HG03354 (cell line): Measurements from ENCODE around the gene TBC1D2B.

Experiments used
- ATAC-seq: cut with Tn5 transposase; IDR thresholded peaks from one replicate; pipeline ENCODE4 v1.9.1; 2021; ENCODE audit warnings: mild to moderate bottlenecking; ENCODE audit not compliant: unreplicated experiment, poor library complexity, severe bottlenecking

The TBC1D2B gene

DNA sequence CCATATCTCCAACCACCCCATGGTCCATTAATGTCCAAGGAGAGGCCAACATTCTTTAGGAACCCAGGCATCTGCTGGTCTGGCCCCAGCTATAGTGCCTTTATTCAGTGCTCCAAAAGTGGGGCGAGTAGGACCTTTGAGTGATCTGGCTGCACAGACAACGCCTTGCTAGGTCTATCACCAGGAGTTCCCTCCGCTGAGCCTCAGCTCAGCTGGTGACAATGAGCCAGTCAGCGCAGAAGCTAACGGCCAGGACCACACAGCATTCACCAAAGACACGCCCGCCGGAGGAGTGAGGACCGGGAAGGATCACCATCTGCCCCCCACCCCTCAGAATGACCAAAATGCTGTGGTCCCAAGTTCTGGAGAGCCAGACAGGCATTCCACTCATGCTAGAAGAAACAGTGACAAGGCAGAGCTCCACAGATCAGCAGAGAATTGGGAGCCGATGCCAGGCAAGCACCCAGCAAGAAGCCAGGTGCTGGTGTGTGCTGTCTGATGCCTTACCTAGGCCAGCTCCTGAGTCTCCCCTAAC is 19.0 kb downstream of the TBC1D2B start:
- no peak for ATAC-seq

- no peak for ATAC-seq
Observed at GRCh38 chr15:78057803-78058202, 19.7 kb downstream of the TBC1D2B start.

DNA sequence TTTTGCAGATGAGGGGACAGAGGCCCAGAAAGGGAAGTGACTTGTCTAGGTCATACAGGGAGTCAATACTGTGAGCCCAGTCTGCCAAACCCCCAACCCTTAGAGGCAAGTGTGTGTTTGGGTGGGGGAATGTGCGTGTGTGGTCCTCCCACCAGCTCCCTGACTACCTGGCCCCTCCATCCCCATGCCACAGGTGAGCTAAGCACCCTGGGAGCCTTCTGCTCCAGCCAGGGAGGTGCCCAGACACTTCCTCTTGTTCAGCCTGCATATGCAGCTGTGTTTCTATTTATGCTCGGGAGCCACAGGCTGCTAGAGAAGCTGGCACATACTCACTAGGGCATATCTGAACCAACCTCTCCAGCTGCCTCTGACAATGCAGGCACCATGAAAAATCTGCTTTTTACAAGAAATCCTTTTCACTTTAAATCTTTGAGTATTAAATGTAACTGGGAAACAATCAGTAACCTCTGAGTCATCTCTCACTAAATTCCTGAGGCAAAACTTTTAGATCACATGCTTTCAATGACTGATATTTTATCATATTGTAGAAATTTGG is 20.7 kb downstream of the TBC1D2B start:
- ATAC-seq = peak; percentile 53

DNA sequence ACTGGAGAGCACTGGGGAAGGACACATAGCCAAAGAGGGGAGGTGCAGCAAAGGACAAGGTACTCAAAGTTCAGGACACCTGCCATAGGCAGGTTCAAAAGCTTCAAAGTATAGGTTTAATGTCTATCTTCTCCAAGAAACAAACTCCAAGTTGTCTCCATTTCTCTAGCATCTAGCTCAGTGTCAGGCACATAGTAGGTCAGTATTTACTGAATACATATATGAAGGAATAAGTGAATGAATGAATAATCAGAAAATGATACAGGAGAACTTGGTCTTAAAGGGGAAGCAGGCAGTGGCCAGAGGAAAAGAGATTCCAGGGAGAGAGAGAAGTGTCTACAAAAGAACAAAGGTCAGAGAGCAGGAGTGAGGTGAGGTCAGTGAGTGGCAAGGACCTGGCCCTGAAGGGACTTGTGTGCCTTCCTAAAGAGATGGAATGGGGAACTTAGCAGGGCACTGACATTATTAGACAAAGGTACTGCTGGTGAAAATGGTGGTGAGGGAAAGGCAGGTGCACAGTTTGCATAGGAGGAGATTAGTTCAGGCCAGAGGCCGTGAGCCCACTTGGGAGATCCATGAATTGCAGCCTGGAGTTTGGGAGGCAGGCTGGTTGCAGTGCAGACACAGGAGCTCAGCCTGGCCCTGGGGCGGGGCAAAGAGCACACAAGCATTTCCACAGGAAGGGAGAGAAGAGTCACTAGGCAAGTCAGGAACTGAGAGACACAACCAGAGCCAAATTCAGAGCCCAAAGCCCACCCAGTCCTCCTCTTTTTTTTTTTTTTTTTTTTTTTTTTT is 21.4 kb downstream of the TBC1D2B start:
- ATAC-seq = peak; percentile 28

DNA sequence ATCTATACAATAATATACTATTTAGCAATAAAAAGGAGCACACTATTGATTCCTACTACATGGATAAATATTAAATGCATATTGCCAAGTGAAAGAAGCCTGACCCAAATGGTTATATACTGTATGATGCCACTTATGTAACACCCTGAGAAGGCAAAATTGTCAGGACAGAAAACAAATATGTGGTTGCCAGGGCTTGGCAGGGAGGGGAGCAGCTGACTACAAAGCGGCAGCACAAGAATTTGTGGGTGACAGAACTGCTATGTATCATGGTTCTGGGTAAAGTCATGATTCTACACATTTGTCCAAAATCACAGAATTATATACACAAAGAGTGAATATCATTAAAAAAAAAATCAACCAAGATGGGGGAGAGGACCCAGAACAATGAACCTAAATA is 22.5 kb downstream of the TBC1D2B start:
- ATAC-seq = no peak

GRCh38 chr15:78054518-78054917 is 23.0 kb downstream of the TBC1D2B start:
- no peak for ATAC-seq

DNA sequence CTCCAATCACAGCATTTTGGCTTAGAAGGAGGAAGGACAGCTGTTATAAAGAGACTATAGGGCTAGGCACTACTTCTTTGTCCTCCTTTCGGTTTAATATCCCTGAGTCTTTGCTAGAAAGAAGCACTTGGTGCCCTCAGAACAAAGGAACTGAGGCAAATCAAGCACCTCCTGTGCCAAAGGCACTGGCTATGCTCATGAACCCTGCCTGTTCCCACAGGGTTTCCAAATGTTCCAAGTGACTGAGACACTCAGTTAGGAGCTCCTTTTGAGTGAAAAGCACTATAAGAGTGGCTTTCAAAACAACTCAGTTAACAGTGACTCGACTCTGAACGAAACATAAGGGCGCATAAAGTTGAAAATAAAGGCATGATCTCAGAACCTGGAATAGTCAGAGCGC is 25.0 kb downstream of the TBC1D2B start:
- no peak for ATAC-seq

- ATAC-seq = no peak
Observed at GRCh38 chr15:78052001-78052401, 25.5 kb downstream of the TBC1D2B start.

GRCh38 chr15:78051596-78051995 is 25.9 kb downstream of the TBC1D2B start:
- no peak for ATAC-seq

- ATAC-seq = no peak
Observed at GRCh38 chr15:78050826-78051225, 26.7 kb downstream of the TBC1D2B start.

GRCh38 chr15:78050441-78050809 is 27.1 kb downstream of the TBC1D2B start:
- ATAC-seq = peak; percentile 39

DNA sequence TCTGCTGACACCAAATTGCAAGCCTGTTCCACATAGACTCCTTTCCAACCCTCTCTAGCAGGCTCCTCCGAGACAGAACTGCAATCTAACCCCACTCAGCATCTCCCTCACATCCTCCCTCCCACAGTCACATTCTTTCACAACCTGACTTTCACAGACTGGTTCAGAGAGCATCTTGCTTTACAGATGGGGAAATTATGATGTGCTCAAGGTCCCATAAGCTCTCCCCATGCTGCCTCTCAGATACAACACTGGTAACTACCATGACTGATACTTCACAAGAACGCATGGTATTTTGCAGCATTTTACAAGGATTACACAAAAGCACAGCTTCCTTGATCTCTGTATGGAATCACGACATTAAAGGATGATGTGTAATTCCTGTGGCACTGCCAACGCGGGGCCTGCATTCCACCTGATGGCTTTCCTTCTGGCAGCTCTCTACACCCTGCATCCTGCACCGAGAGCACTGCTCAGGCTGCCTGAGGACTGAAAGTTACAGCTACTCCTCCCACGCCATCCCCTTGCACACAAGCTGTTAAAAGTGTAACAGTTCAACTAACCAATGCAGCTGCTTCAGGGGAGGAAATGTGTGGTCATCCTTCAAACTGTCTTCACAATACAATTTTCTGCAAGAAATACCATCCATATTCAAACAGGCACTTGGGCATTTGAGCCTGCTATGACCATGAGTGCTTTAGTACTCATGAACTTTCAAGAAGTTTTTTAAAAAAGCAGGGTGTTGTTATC is 27.6 kb downstream of the TBC1D2B start:
- ATAC-seq = peak; percentile 77

DNA sequence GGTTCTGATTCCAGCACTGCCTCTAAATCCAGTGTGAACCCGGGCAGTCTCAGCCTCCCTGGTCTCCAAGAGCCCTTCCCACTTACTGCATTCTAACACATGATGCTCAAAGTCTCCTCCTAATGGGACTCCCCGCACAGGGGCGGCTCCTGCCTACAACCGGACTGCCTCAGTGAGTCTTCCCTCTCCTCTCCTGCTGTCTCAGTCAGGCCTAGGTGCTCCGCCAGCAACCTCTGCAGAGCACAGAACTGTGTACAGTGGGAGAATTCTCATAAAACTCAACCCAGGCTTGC is 28.9 kb downstream of the TBC1D2B start:
- ATAC-seq = no peak

DNA sequence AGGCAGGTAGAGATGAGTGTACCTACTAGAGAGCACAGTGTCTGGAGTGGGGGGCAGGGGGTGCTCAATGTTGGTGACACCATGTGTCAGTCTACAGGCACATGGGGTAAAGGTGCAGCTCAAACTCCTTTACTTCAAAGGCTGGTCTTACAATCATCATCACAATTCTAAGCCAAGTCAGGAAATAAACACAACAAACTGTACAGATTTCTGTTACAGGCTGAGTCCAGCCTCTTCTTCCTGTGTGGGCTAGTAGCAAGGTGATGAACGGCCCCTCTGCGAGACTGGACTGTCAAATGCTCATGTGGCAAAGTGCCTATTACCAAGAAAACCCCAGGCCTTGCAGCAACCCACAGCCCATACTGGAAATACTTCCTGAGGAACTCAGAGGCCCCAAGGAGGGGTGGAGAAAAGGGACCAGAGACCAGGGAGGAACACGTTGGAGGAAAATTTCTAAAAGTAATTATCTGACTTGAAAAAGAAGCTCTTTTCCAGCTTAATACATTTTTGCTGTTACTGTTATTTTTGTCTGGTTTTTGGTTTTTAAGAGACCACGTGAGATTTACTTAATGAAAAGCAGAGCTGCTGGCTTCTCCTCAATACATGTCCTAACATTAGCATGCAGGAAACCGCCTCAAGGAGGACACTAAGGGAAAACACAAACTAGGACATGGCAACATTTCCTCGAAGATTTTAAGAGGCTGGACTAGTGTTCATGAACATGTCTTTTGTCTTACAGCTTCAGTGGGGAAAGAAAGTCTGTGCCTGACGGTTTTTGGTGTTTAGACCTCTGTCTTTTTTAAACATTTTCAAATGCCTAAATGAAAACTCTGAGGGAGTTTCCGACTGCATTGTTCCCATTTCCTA is 29.5 kb downstream of the TBC1D2B start:
- no peak for ATAC-seq

GRCh38 chr15:78046796-78047341 is 30.6 kb downstream of the TBC1D2B start:
- no peak for ATAC-seq

DNA sequence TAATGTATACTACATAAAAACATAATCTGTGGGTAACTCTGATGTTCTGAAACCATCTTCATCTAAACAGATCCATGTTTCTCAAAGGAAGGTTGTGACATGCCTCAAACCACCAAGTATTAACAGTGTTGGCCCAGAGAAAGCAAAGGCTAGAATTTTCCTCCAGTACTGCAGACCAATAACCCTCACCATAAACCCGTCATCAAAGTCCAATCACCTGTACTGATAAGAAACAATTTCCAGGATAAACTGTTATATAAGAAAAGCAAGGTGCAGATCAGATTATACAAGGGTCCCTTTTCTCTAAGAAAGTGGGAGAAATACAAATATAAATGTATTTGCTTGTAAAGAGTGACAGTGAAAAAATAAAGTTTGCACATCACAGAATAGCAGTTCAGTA is 32.3 kb downstream of the TBC1D2B start:
- no peak for ATAC-seq

DNA sequence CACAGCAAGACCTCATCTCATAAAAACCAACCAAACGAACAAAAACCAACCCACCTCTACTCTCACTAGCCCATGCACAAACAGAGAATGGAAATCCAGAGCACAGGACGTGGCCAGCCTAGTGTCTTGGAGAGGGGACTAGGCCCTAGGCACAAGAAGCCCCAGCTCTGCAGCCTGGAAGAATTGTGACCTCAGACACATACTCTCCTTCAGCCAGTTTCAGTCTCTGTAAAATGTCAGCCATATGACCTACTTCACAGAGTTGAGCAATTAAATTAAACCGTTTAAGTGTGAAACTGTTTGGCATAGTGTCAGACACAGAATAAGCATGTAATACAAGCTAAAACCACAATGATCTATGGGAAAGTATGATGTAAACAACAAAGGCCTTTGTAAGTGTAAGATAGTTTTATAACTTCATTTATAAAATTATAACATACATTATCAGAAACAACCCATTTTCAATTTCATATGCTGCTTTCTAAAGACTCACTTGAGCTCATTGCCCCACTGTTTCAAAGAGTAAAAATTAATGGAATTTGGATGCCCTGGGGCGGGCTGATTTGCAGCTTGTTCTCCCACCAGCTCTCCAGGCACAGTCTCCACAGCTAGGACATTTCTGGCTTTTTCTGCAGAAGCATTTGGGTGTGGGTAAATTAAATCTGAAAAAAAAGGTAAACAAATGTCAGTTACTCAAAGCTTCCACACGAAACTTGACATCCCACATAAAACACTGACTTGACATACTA is 32.9 kb downstream of the TBC1D2B start:
- no peak for ATAC-seq

- no peak for ATAC-seq
Observed at GRCh38 chr15:78041946-78042345, 35.6 kb downstream of the TBC1D2B start.

GRCh38 chr15:78040653-78041244 is 36.8 kb downstream of the TBC1D2B start:
- no peak for ATAC-seq
